Fibroblast of mammary gland (primary cell): Measurements from ENCODE around the gene TPST1.

Source experiments
- DNase-seq: peaks from one replicate; pipeline ENCODE4 v3.0.0-alpha.2; 2010; ENCODE audit warnings: low read depth
- H3K4me3 ChIP-seq: 2 replicates; pipeline ENCODE4 v1.5.1; 2011; ENCODE audit warnings: low read depth, mild to moderate bottlenecking, low read length, moderate library complexity; ENCODE audit not compliant: control insufficient read depth
- CTCF ChIP-seq: conservative IDR thresholded peaks from 2 replicates; pipeline ENCODE4 v1.5.1; 2011; ENCODE audit warnings: low read depth, low read length, inconsistent platforms; ENCODE audit not compliant: control insufficient read depth, insufficient read depth

The TPST1 gene

DNA sequence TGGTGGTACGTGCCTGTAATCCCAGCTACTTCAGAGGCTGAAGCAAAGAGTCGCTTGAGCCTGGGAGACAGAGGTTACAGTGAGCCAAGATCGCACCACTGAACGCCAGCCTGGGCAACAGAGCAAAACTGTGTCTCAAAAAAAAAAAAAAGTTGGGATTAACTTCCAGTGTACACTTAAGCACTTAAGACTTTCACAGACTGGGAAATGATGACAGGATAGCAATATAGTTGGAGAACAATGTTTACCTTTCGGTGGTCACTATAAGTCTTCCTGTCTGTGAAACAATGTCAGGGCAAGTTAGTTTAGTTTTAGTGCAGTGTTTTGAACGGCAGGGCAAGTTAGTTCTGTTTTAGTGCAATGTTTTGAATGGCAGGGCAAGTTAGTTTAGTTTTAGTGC, 130.2 kb downstream of the TPST1 start:
- no peak for DNase-seq
- no peak for TF ChIP-seq CTCF
- H3K4me3 ChIP-seq, result no peak overlapping the region

DNA sequence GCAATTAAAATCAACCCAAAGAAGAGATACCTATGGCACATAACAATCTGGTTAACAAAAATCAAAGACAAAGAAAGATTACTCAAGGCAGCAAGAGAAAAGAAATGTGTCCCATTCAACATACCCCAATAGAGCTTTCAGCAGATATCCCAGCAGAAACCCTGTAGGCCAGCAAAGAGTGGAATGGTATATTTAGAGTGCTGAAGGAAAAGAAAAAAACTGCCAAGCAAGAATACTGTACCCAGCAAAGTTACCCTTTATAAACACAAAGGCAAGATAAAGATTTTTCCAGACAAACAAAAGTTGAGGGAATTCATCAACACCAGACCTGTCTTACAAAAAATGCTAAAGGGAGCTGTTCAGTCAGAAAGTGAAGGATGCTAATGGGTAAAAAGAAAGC, 131.6 kb downstream of the TPST1 start:
- DNase-seq, result no peak
- H3K4me3 ChIP-seq, result no peak overlapping the region
- TF ChIP-seq CTCF, result no peak

GRCh38 chr7:66339141-66339540, 134.0 kb downstream of the TPST1 start:
- TF ChIP-seq CTCF, result no peak
- DNase-seq, result no peak
- H3K4me3 ChIP-seq, result no peak overlapping the region

- no peak for TF ChIP-seq CTCF
- DNase-seq, result peak; percentile 81
- no peak overlapping the region for H3K4me3 ChIP-seq
Observed at GRCh38 chr7:66344166-66344565, 139.0 kb downstream of the TPST1 start.

DNA sequence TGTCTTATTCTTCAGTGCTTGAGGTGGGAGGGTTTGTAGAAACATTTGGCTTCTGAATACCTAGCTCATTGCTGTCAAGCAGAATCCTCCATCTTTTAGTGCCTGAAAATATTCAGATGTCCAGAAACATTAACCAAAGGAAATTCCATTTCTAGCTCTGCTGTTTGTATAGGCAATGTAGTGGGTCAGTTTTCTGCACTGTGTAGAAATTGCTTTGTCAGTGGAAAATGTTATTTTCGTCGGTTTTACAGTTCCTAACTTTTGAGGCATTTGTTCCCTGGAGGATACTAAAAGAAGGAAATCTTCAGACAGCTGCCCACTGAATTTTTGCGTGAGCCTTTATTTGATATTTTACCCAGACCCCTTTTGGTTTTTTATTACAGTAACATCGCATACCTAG, 143.4 kb downstream of the TPST1 start:
- TF ChIP-seq CTCF, result no peak
- no peak overlapping the region for H3K4me3 ChIP-seq
- no peak for DNase-seq

DNA sequence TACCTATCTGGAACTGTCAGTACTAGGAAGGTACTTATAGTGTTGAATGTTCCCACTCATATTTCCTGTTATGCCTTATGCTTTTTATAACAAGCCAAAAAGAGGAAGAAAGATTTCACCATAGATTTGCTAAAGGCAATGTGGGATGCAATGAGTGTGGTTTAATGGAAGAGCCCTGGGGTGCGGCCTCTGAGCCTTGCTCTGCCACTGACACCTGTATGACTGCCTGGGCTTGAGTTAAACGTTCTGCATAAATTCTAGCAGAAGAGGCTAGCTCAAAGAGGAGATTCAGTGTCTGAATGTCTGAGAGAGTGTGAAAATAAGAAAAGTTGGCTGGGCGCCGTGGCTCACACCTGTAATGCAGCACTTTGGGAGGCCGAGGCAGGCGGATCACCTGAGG, 143.8 kb downstream of the TPST1 start:
- H3K4me3 ChIP-seq, result no peak overlapping the region
- TF ChIP-seq CTCF, result no peak
- no peak for DNase-seq

- no peak overlapping the region for H3K4me3 ChIP-seq
- DNase-seq, result peak; percentile 29
- no peak for TF ChIP-seq CTCF
Observed at GRCh38 chr7:66352071-66352470, 146.9 kb downstream of the TPST1 start.
